Measurements from ENCODE around the gene DNAI4. TPM values are rescaled to one million over a fixed set of nuclear protein-coding genes. Genes with fewer than 3 reads are reported as not detected.

DNAI4 gene
- total RNA-seq, 2 donors from 2014 or later = 5.2 to 7.2 TPM

DNA sequence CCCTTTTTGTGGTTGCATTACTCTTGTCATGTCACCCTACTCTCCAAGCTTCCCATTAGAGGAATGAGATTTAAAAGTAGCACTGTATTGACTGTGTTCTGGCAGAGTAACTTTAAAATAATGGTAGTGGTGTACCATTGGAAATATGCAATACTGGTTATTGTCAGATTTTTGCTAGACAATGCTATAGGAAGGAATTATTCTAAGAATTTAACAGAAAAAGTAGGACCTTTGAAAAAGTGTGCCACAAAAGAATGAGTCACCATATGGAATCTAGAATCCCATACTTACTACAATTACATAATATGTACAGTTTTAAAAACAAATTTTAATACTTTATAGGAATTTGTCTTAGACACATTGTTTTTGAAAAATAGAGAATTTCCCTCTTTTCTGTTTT, 14.0 kb upstream of the DNAI4 start:
- H3K4me3 Mint-ChIP-seq = no peak overlapping the region
- DNase-seq = no peak
- peaks cover 3% of the 10 kb centered on the region for H3K36me3 Mint-ChIP-seq (ENCODE audit: low read depth)
- peaks cover 48% of the 10 kb centered on the region for H3K4me1 Mint-ChIP-seq
- ATAC-seq = no peak
- no peaks in the 10 kb centered on the region for H3K9me3 ChIP-seq (ENCODE audit: control insufficient read depth, low read length, poor library complexity, severe bottlenecking)
- H3K27me3 Mint-ChIP-seq = no peaks in the 10 kb centered on the region
- H3K27ac Mint-ChIP-seq = no peak overlapping the region

DNA sequence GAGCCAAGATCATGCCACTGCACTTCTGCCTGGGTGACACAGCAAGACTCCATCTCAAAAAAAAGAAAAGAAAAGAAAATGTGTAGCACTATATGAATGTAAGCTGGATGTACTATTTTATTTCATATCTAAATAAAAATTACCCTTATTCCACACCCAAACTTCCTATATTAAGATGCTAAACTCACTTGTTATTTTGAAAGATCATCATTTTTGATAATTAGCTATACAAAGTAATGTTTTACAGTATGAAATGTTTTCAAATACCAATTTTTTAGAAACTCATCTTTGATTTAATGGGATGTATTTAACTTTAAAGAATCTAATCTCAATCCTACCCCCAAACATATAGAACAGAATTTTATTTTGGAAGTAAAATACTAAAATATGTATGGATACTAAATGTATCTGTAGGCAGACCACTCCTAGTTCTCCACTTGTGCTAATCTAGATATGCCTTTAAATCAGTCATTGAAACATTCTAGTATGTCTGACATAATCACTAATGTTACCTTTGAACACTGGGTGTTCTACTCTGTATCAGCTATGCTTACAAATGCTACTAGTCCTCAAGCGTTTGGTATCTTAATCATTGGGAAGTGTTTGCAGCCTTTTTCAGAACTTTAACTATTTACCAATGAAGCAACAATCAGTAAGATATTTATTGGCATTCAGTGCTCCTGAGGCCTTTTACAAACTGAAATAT, 13.0 kb upstream of the DNAI4 start:
- H3K27ac Mint-ChIP-seq = peak overlapping the region; percentile 93

DNA sequence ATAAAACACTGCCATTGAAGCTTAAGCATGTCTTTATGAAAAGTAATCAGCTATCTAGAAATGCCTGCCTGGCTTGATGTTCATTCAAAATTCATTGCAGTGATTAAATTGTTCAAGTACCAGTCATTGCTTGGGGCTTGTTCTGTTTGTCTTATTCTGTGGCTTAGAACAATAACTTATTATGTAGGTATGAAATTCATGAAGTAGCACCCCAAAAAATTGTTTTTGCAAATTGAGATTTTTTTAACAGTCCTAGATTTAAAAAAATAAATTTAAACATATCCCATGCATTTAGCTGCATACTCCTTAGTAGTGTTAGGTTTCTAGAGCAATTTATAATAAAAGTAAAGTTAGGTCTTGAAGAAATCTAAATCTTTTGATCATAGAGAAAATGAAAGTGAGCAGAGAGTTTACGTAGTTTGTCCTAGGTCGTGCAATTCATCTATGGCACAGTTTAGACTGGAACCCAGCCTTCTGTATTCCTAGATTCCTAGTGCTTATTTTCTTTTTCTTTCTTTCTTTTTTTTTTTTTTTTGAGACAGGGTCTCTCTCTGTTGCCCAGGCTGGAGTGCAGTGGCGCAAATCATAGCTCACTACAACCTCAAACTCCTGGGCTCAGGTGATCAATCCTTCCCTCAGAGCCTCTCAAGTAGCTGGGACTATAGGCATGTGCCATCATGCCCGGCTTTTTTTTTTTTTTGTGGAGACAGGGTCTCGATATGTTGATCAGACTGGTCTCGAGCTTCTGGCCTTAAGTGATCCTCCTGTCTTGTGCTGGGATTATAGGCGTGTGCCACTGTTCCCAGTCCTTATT, 9.4 kb upstream of the DNAI4 start:
- Mint-ChIP-seq H3K4me3 (peak overlapping the region; percentile 77), H3K36me3 (ENCODE audit: low read depth) (peaks cover 2% of the 10 kb centered on the region), H3K4me1 (peaks cover 41% of the 10 kb centered on the region), H3K27me3 (no peaks in the 10 kb centered on the region), H3K27ac (peak overlapping the region; percentile 93)
- H3K9me3 ChIP-seq (ENCODE audit: control insufficient read depth, low read length, poor library complexity, severe bottlenecking) = no peaks in the 10 kb centered on the region
- DNase-seq (no peak), ATAC-seq (no peak)

More for the DNA sequence above, 13.0 kb upstream of the DNAI4 start:
- H3K36me3 Mint-ChIP-seq (ENCODE audit: low read depth) = no peaks in the 10 kb centered on the region
- peaks cover 48% of the 10 kb centered on the region for H3K4me1 Mint-ChIP-seq
- H3K4me3 Mint-ChIP-seq = no peak overlapping the region
- DNase-seq (no peak), ATAC-seq (no peak)
- H3K27me3 Mint-ChIP-seq = no peaks in the 10 kb centered on the region
- H3K9me3 ChIP-seq (ENCODE audit: control insufficient read depth, low read length, poor library complexity, severe bottlenecking) = no peaks in the 10 kb centered on the region

DNA sequence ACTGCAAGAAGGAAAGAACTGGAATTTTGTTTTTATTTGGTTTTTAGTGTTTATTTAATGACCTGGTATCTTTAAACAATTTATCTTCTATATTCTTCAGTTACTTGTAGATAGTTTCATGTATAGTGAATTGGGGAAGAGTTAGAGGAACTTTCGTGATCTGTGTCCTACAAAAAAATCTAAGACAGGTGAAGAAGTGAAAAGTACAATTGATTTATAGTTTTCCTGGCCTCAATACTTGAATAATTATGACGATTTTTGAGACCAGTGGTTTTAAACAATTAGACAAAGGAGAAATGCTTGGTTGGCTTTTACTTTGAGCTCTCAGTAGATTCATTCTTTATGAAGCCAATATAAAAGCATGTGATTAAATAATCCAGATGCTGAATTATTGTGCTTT, 7.6 kb upstream of the DNAI4 start:
- DNase-seq (no peak), ATAC-seq (no peak)
- no peaks in the 10 kb centered on the region for H3K9me3 ChIP-seq (ENCODE audit: control insufficient read depth, low read length, poor library complexity, severe bottlenecking)
- peak overlapping the region; percentile 93 for H3K27ac Mint-ChIP-seq
- peak overlapping the region; percentile 83 for H3K4me3 Mint-ChIP-seq
- H3K36me3 Mint-ChIP-seq (ENCODE audit: low read depth) = peaks cover 2% of the 10 kb centered on the region
- no peaks in the 10 kb centered on the region for H3K27me3 Mint-ChIP-seq
- peaks cover 37% of the 10 kb centered on the region for H3K4me1 Mint-ChIP-seq

DNA sequence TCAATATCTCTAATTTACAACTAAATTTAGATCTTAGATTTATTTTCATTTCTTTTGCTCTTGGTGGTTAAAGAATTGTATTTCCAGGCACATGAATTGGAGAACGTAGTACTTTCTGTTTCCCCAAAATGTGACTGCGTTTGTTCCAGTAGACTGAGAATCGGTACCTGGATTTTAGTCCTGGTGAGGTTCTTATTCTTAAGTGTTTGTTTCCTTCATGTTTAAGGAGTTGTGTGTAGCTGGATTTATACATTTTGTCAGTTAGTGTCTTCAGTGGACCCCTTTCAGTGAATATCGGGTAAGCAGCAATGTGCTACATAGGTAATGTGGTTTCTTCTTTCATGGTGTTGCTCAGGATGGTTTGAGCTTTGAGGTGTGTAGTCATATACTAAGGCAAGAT, 6.9 kb upstream of the DNAI4 start:
- ATAC-seq (no peak), DNase-seq (no peak)
- Mint-ChIP-seq H3K36me3 (ENCODE audit: low read depth) (peaks cover 2% of the 10 kb centered on the region), H3K27ac (peak overlapping the region; percentile 93), H3K27me3 (no peaks in the 10 kb centered on the region), H3K4me1 (peaks cover 36% of the 10 kb centered on the region), H3K4me3 (peak overlapping the region; percentile 97)
- no peaks in the 10 kb centered on the region for H3K9me3 ChIP-seq (ENCODE audit: control insufficient read depth, low read length, poor library complexity, severe bottlenecking)

DNA sequence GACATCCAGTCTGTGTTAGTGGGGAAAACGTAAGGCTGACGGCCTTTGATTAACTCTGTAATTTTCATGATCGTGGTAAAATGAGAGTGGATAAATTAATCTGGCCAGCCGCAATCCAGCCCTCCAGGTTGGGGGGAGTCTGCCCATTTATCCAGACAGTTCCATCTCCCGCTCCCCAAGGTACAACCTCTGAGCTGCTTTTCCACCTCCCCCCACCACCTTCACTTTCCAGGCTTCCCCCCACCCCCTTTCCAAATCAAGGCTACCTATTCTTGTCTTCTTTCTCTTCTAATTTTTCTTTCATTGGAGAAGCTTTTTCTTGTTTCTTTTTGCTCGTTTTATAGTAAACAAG, 6.1 kb upstream of the DNAI4 start:
- ATAC-seq (no peak), DNase-seq (no peak)
- Mint-ChIP-seq H3K4me3 (peak overlapping the region; percentile 97), H3K27ac (peak overlapping the region; percentile 93), H3K4me1 (peaks cover 37% of the 10 kb centered on the region), H3K27me3 (no peaks in the 10 kb centered on the region), H3K36me3 (ENCODE audit: low read depth) (peaks cover 2% of the 10 kb centered on the region)
- no peaks in the 10 kb centered on the region for H3K9me3 ChIP-seq (ENCODE audit: control insufficient read depth, low read length, poor library complexity, severe bottlenecking)

DNA sequence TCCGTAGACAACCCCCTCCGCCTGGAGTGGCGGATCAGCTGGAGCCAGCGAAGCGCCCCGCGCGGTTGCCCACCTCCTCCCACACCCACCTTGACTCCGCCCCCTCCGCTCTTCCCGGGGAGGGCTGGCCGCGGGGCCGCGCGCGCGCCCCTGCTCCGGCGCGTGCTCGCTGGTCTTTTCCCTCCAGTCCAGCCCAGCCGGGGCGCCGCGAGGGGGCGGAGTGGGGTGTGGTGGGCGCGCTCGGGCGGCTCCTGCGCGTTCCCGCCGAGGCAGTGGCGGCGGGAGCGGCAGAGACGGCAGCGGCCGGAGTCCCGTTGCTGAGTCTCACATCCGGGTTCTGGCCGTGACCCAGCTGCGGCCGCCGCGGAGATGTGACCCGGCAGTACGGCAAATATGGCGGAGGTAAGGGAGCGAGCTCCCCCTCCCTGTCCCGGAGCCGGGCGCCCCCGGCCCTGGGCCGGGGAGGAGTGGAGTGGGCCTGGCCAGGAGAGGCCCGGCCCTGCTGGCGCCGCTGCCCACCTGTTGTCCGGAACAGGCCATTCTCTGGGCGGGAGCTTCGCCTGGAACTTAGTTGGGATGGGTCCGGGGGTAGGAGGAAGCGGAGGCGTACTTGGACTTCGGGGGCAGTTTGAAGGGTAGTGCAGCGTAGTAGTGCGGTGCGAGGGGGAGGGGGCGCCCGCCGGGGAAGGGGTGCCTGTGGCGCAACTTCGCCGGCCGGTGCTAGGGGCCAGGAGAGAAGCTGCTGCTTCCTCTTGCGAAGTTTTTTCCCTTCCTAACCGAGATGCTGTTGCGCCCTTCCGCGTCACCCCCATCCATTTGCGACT, 5.6 kb upstream of the DNAI4 start:
- H3K9me3 ChIP-seq (ENCODE audit: control insufficient read depth, low read length, poor library complexity, severe bottlenecking) = no peaks in the 10 kb centered on the region
- no peaks in the 10 kb centered on the region for H3K27me3 Mint-ChIP-seq
- H3K36me3 Mint-ChIP-seq (ENCODE audit: low read depth) = peaks cover 4% of the 10 kb centered on the region
- H3K27ac Mint-ChIP-seq = peak overlapping the region; percentile 93
- DNase-seq = peak; percentile 93 to 97 (median 94)
- peak; percentile 75 for ATAC-seq
- H3K4me1 Mint-ChIP-seq = peaks cover 35% of the 10 kb centered on the region
- H3K4me3 Mint-ChIP-seq = peak overlapping the region; percentile 97

DNA sequence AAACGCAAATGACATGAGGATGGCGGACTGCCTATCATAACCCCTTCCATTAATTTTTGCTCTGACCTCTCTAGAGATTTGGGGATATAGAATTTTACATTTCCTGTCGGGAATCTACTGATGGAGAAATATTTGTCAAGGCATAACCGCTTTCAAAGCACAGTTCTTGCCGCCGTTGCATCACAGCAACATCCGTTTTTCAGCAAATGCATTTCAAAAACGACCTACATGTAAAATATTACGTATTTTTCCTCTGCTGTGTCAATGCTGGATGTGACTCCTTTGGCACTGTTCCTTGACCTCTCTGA, 5.0 kb upstream of the DNAI4 start:
- Mint-ChIP-seq H3K27me3 (no peaks in the 10 kb centered on the region), H3K36me3 (ENCODE audit: low read depth) (peaks cover 4% of the 10 kb centered on the region), H3K4me1 (peaks cover 29% of the 10 kb centered on the region), H3K4me3 (peak overlapping the region; percentile 97), H3K27ac (peak overlapping the region; percentile 93)
- ATAC-seq (no peak), DNase-seq (no peak)
- no peaks in the 10 kb centered on the region for H3K9me3 ChIP-seq (ENCODE audit: control insufficient read depth, low read length, poor library complexity, severe bottlenecking)

DNA sequence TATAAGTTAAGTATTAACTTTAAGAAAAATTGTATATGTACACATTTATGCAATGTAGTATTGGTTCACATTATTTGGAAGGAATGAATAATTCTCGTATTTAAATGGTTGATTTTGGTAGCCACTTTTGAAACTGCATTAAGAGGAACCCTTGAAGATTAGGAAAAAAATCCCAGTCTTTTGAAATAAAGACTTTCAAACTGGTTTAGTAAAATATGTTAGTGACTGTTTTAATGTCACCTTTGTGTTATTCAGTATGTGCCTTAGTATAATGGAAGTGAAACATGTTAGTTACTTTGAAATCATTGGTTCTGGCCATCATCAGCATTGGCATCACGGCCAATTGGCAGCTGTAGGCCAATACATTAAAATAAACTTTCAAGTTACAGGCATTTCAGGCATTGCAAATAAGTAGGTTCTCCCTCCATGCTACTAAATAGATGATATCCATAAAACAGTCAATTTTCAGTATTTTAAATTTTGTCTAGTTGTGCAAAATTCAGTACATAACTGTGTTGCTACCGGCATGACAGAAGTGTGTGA, 4.6 kb upstream of the DNAI4 start:
- DNase-seq = no peak

DNA sequence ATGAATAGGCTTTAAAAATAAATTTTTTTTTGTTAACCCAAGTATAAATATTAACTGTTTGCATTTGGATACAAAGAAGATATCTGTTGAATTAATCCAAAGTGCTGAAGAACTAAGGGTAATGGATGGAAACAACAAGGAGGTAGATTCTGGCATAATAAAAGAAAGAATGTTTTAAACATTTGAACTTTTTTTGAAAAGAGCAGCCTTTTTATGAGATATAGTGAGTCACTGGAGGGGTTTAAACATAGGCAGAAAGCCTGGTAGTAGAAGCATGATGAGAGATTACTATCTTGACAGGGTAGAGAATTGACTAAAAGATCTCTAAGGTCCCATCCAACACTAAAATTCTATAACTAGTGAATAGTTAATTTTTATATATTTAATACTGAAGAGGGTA, 2.9 kb upstream of the DNAI4 start:
- no peak for DNase-seq
- H3K36me3 Mint-ChIP-seq (ENCODE audit: low read depth) = peaks cover 4% of the 10 kb centered on the region
- H3K4me3 Mint-ChIP-seq = no peak overlapping the region
- no peak overlapping the region for H3K27ac Mint-ChIP-seq
- no peaks in the 10 kb centered on the region for H3K9me3 ChIP-seq (ENCODE audit: control insufficient read depth, low read length, poor library complexity, severe bottlenecking)
- ATAC-seq = no peak
- peaks cover 29% of the 10 kb centered on the region for H3K4me1 Mint-ChIP-seq
- no peaks in the 10 kb centered on the region for H3K27me3 Mint-ChIP-seq

More for the DNA sequence above, 4.6 kb upstream of the DNAI4 start:
- Mint-ChIP-seq H3K27me3 (no peaks in the 10 kb centered on the region), H3K27ac (peak overlapping the region; percentile 93), H3K4me1 (peaks cover 29% of the 10 kb centered on the region), H3K36me3 (ENCODE audit: low read depth) (peaks cover 4% of the 10 kb centered on the region), H3K4me3 (peak overlapping the region; percentile 97)
- no peaks in the 10 kb centered on the region for H3K9me3 ChIP-seq (ENCODE audit: control insufficient read depth, low read length, poor library complexity, severe bottlenecking)
- ATAC-seq = no peak

DNA sequence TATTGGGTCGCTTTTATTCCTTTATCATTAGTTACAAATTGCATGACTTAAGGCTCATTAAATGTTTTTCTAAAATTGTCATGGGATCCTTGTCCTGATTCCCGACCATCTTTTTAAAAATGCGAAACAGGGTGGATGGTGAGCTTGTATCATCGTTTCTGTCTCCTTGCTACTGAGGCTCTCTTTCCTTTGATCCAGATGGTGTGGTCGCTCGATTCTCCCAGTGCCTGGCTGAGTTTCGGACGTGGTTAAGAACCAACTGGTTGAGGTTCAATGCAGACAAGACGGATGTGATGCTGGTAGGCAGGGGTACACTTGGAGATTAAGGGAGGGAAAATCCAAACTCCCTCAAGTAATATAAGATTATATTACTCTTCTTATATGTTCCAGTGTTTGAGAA, 1.3 kb upstream of the DNAI4 start:
- H3K9me3 ChIP-seq (ENCODE audit: control insufficient read depth, low read length, poor library complexity, severe bottlenecking) = no peaks in the 10 kb centered on the region
- H3K27me3 Mint-ChIP-seq = no peaks in the 10 kb centered on the region
- H3K36me3 Mint-ChIP-seq (ENCODE audit: low read depth) = peaks cover 2% of the 10 kb centered on the region
- peak overlapping the region; percentile 94 for H3K4me3 Mint-ChIP-seq
- ATAC-seq (no peak), DNase-seq (no peak)
- H3K27ac Mint-ChIP-seq = peak overlapping the region; percentile 96
- H3K4me1 Mint-ChIP-seq = peaks cover 24% of the 10 kb centered on the region

DNA sequence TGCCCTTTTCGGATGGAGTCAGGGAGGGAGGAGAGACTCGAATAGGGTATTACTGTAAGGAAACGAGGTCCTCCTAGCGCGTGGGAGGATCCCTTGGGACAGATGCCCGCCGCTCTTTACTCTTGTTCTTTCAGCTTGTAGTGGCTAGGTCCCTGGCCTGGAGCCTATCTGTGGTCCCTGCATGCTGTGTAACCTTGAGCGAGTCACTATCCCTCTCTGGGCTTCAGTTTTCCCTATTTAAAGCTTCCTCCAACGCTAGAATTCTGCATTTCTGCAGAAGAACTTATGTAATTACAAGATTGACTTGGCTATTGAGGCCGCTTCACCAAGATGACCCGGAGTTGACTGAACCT, 878 bp upstream of the DNAI4 start:
- no peaks in the 10 kb centered on the region for H3K9me3 ChIP-seq (ENCODE audit: control insufficient read depth, low read length, poor library complexity, severe bottlenecking)
- Mint-ChIP-seq H3K27ac (peak overlapping the region; percentile 96), H3K4me1 (peaks cover 24% of the 10 kb centered on the region), H3K27me3 (no peaks in the 10 kb centered on the region), H3K4me3 (peak overlapping the region; percentile 94), H3K36me3 (ENCODE audit: low read depth) (peaks cover 2% of the 10 kb centered on the region)
- DNase-seq (no peak), ATAC-seq (no peak)

DNA sequence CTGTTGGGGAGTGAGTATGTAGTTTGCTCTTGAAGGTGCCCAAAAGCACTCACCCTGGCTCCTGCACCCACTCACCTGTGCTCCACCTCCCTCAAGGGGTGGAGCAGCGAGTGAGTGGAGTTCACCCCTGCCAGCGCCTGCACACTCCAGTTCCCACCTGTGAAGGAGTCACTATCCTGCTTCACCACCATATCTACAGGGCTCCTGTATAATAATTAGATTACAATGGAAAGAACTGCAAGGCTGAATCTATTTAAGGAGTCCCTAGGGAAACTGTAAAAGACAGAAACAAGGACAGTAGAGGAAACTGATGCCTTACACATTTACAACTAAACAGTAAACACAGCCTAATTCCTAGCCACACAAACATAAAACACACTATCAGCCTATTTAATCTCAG, 4.1 kb downstream of the DNAI4 start:
- ATAC-seq = no peak
- H3K4me3 Mint-ChIP-seq = no peak overlapping the region
- H3K27me3 Mint-ChIP-seq = no peaks in the 10 kb centered on the region
- H3K36me3 Mint-ChIP-seq (ENCODE audit: low read depth) = peaks cover 6% of the 10 kb centered on the region
- H3K27ac Mint-ChIP-seq = no peak overlapping the region
- no peak for DNase-seq
- no peaks in the 10 kb centered on the region for H3K9me3 ChIP-seq (ENCODE audit: control insufficient read depth, low read length, poor library complexity, severe bottlenecking)
- peaks cover 15% of the 10 kb centered on the region for H3K4me1 Mint-ChIP-seq

Data from T-helper 17 cell (primary cell).